Effector memory CD4-positive, alpha-beta T cell (primary cell): Measurements from ENCODE around the gene FANCF.
"Not testable (repeated sequence)": the region's sequence is repeated elsewhere in the genome, so short reads cannot be mapped to it uniquely, and the experiment has no call there.

Source experiments
- DNase-seq, 3 donors: peaks; one replicate each; pipeline ENCODE4 v3.0.0-alpha.2; 2020
- H3K27ac ChIP-seq: 2 replicates; pipeline ENCODE4 v1.7.0; 2013; ENCODE audit warnings: mild to moderate bottlenecking, low read length, moderate library complexity; ENCODE audit not compliant: insufficient read depth, poor library complexity, severe bottlenecking
- H3K27me3 ChIP-seq: replicated peaks from 2 replicates; pipeline ENCODE4 v1.7.0; 2013; ENCODE audit warnings: mild to moderate bottlenecking, low read length; ENCODE audit not compliant: insufficient read depth, control insufficient read depth, poor library complexity, severe bottlenecking
- H3K36me3 ChIP-seq: 2 replicates; pipeline ENCODE4 v1.7.0; 2013; ENCODE audit warnings: mild to moderate bottlenecking, low read length, moderate library complexity; ENCODE audit not compliant: control insufficient read depth, insufficient read depth
- H3K4me1 ChIP-seq: 2 replicates; pipeline ENCODE4 v1.7.0; 2013; ENCODE audit warnings: low read length, mild to moderate bottlenecking; ENCODE audit not compliant: control insufficient read depth, insufficient read depth, poor library complexity, severe bottlenecking
- H3K4me3 ChIP-seq: 2 replicates; pipeline ENCODE4 v1.7.0; 2013; ENCODE audit warnings: low read length, low read depth, mild to moderate bottlenecking; ENCODE audit not compliant: insufficient read depth, poor library complexity, severe bottlenecking
- H3K9me3 ChIP-seq: 2 replicates; pipeline ENCODE4 v1.7.0; 2013; ENCODE audit warnings: mild to moderate bottlenecking, low read length, moderate library complexity; ENCODE audit not compliant: control insufficient read depth

FANCF gene

GRCh38 chr11:22659783-22660182 is 34.2 kb upstream of the FANCF start:
- DNase-seq: no peak
- no peaks in the 10 kb centered on the region for H3K4me1 ChIP-seq
- H3K27me3 ChIP-seq: no peaks in the 10 kb centered on the region
- no peaks in the 10 kb centered on the region for H3K9me3 ChIP-seq
- H3K27ac ChIP-seq: no peak overlapping the region
- H3K36me3 ChIP-seq: no peaks in the 10 kb centered on the region
- H3K4me3 ChIP-seq: no peak overlapping the region

DNA sequence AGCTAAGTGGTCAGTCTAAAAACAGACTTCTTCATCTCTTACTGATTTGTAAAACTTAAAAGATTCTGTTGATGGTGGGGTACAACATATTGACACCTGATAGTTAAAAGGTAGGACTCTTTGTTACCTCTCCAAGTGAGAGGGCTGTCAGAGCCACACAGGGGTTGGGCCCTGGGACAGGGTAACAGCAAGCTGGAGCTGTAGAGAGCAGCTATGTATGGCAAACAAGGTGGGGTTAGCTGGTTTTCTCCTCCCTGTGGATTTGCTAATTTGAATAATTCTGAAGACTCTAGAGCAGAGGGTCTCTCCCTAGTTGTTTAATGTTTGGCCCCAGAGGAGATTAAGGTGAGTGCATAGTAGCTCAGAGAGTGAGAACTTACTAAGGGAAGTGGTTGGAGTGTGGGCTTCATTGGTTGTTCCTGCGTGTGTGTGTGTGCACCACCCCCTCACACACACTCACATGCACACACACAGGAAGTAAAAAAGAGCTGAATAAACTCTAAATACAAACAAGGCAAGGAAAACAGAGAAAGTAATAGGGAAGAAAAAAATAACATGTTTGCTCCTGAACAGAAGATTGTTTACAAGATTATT is 31.6 kb upstream of the FANCF start:
- Histone ChIP-seq H3K27ac (no peak overlapping the region), H3K4me3 (no peak overlapping the region), H3K27me3 (no peaks in the 10 kb centered on the region), H3K36me3 (no peaks in the 10 kb centered on the region), H3K9me3 (no peaks in the 10 kb centered on the region), H3K4me1 (no peaks in the 10 kb centered on the region)
- DNase-seq: no peak

- Histone ChIP-seq H3K27me3 (no peaks in the 10 kb centered on the region), H3K9me3 (no peaks in the 10 kb centered on the region), H3K27ac (no peak overlapping the region), H3K4me3 (no peak overlapping the region), H3K4me1 (no peaks in the 10 kb centered on the region), H3K36me3 (no peaks in the 10 kb centered on the region)
- no peak for DNase-seq
Measured at GRCh38 chr11:22656130-22656529, 30.5 kb upstream of the FANCF start.

GRCh38 chr11:22652346-22652745 is 26.7 kb upstream of the FANCF start:
- not testable (repeated sequence) for H3K9me3 ChIP-seq, DNase-seq, H3K36me3 ChIP-seq, H3K27ac ChIP-seq, H3K4me3 ChIP-seq, H3K27me3 ChIP-seq, H3K4me1 ChIP-seq

- DNase-seq: no peak
- Histone ChIP-seq H3K4me3 (no peak overlapping the region), H3K36me3 (no peaks in the 10 kb centered on the region), H3K27ac (no peak overlapping the region), H3K9me3 (no peaks in the 10 kb centered on the region), H3K27me3 (no peaks in the 10 kb centered on the region), H3K4me1 (no peaks in the 10 kb centered on the region)
Measured at GRCh38 chr11:22641559-22641958, 15.9 kb upstream of the FANCF start.

DNA sequence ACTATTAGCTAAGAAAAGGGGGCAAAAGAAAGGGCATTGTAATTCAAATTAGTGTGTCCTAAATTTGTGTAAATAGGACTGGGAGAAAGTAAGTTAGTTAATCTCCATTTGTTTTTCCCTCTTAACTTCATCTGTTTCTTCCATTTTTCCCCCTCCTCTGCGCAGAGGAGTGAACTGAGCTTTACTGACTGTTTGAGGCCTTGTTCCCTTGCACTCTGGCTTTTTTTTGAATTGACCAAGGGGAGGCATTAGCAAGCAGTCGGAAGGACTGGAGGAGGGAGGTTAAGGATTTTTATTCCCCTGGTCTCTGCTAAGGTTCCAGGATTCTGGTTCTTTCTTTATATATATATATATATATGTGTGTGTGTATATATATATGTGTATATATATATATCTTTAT is 15.2 kb upstream of the FANCF start:
- no peaks in the 10 kb centered on the region for H3K36me3 ChIP-seq
- H3K9me3 ChIP-seq: no peaks in the 10 kb centered on the region
- no peak overlapping the region for H3K4me3 ChIP-seq
- no peaks in the 10 kb centered on the region for H3K27me3 ChIP-seq
- no peaks in the 10 kb centered on the region for H3K4me1 ChIP-seq
- DNase-seq: no peak
- no peak overlapping the region for H3K27ac ChIP-seq

DNA sequence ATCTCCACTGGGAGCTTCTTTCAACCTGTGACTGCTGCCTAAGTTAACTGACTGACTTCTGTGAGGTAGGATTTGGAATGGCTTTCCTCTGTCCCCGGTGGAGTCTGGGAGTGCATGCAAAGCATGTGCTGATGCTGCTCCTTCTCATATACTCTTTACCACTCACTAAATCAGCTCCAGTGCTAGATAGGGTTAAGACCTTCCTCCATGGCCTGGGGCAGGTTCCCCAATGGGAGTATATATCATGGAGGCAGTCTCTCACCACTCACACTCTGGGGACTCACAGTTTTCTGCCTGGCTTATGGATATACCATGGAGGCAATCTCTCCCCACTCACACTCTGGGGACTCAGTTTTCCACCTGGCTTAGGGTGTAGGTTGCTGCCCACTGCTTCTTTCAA is 10.1 kb upstream of the FANCF start:
- no peak for DNase-seq
- H3K27me3 ChIP-seq: no peaks in the 10 kb centered on the region
- no peak overlapping the region for H3K27ac ChIP-seq
- H3K4me1 ChIP-seq: no peaks in the 10 kb centered on the region
- H3K9me3 ChIP-seq: no peaks in the 10 kb centered on the region
- no peaks in the 10 kb centered on the region for H3K36me3 ChIP-seq
- no peak overlapping the region for H3K4me3 ChIP-seq

DNA sequence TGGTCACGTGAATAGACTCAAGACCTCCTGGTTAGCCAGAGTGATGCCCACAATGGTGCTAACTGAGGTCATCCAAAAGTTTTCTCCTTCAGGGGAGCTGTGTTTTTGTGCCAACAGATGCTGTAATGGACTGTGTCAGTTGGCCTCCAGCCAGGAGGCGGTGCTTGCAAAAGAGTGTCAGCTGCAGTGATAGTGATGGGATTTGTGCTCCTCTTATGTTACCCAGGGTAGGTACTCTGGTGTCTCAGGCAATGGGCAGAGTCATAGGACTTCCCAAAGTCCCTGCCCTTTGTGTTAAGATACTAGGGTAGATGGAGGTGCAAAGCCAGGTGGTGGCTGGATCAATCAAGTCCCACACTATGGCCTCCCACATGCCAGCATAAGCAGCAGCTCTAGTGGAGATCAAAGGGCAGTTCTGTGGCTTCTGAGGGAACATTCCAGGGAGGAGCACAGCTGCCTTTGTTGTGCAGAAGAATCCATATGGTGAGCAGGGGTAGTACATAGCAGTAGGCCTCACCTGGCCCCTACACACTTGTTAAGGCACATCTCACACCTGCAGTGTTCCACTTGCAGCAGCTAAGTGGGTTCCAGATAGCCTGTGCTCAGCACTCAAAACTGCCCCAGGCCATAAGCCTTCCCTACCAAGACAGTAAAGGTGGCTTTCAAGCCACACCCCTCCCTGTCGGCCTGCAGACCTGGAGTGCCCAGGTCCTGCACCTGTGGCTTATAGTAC is 9.4 kb upstream of the FANCF start:
- no peaks in the 10 kb centered on the region for H3K9me3 ChIP-seq
- no peaks in the 10 kb centered on the region for H3K27me3 ChIP-seq
- H3K27ac ChIP-seq: no peak overlapping the region
- no peaks in the 10 kb centered on the region for H3K36me3 ChIP-seq
- H3K4me3 ChIP-seq: no peak overlapping the region
- no peak for DNase-seq
- no peaks in the 10 kb centered on the region for H3K4me1 ChIP-seq

- Histone ChIP-seq H3K4me3 (no peak overlapping the region), H3K27ac (no peak overlapping the region), H3K9me3 (no peaks in the 10 kb centered on the region), H3K4me1 (no peaks in the 10 kb centered on the region), H3K36me3 (no peaks in the 10 kb centered on the region), H3K27me3 (no peaks in the 10 kb centered on the region)
- DNase-seq: no peak
Measured at GRCh38 chr11:22633354-22633902, 7.8 kb upstream of the FANCF start.

DNA sequence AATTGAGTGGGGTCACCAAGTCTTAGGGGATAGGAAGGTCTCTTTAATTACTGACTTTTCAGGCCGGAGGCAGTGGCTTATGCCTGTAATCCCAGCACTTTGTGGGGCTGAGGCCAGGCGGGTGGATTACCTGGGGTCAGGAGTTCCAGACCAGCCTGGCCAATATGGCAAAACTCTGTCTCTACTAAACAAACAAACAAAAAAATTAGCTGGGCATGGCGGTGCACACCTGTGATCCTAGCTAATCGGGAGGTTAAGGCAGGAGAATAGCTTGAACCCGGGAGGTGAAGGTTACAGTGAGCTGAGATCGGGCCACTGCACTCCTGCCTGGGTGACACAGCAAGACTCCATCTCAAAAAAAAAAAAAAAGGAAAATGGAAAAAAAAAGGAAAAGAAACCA is 1.8 kb upstream of the FANCF start:
- H3K9me3 ChIP-seq: no peaks in the 10 kb centered on the region
- H3K36me3 ChIP-seq: no peaks in the 10 kb centered on the region
- H3K4me3 ChIP-seq: no peak overlapping the region
- DNase-seq: no peak
- H3K27me3 ChIP-seq: no peaks in the 10 kb centered on the region
- H3K4me1 ChIP-seq: peaks cover 6% of the 10 kb centered on the region
- no peak overlapping the region for H3K27ac ChIP-seq
